ENCODE measurements around the gene ASPDH. TPM values are rescaled to one million over a fixed set of nuclear protein-coding genes. Genes with fewer than 3 reads are reported as not detected.

The ASPDH gene
- total and polyA plus RNA-seq, 2 of the 4 experiments (the other 2 are of a cell fraction): not detected

GRCh38 chr19:50464348-50464747 lies 49.4 kb downstream of the ASPDH start:
- no peak overlapping the region for H2BK20ac ChIP-seq (ENCODE audit: low read depth, low read length)
- 84% methylated on average over 10 of the region's 19 CpGs; no CpG with 5 or more reads in 1 of the 2 experiments for WGBS, 2 experiments (ENCODE audit: extremely low coverage in 2 of 2, insufficient read length in 1 of 2)
- no peaks in the 10 kb centered on the region for H4K20me1 ChIP-seq (ENCODE audit: insufficient read depth, low read length)
- H3K9me3 ChIP-seq (ENCODE audit: control insufficient read depth, insufficient read depth, low read length): no peaks in the 10 kb centered on the region
- H2BK15ac ChIP-seq (ENCODE audit: low read depth, low read length): no peak overlapping the region
- ChIA-PET CTCF (no interaction called here), POLR2A (ENCODE audit: unreplicated experiment) (no interaction called here)
- no peak overlapping the region for H3K4me2 ChIP-seq (ENCODE audit: low read depth, low read length)
- intact Hi-C loops (cut with micrococcal nuclease): no loop called here
- DNase-seq (no peak), ATAC-seq (ENCODE audit: low read depth) (no peak)
- no peak overlapping the region for H3K56ac ChIP-seq (ENCODE audit: extremely low read depth, insufficient read depth, low read length)
- no peak overlapping the region for H3K23ac ChIP-seq (ENCODE audit: low read depth, low read length)
- no peak overlapping the region for H4K5ac ChIP-seq (ENCODE audit: low read depth, low read length)
- no peak overlapping the region for H3K27ac ChIP-seq (ENCODE audit: insufficient read depth, low read length)
- BruUV-seq (replicated peaks): no TSS peak
- H3K18ac ChIP-seq (ENCODE audit: low read depth, low read length): no peak overlapping the region
- H3K4me3 ChIP-seq (ENCODE audit: insufficient read depth, low read depth, low read length): no peak overlapping the region
- peaks cover 2% of the 10 kb centered on the region; the same call in 1 of the 2 replicates for H3K27me3 ChIP-seq (ENCODE audit: control insufficient read depth, insufficient read depth, low read length)
- H4K8ac ChIP-seq (ENCODE audit: low read depth in 2 of 2, low read length in 2 of 2): no peak overlapping the region
- no peak overlapping the region for H2AK5ac ChIP-seq (ENCODE audit: low read depth, low read length)
- H2BK120ac ChIP-seq (ENCODE audit: low read depth, low read length): no peak overlapping the region
- H3K36me3 ChIP-seq (ENCODE audit: control insufficient read depth, insufficient read depth, low read length): no peaks in the 10 kb centered on the region
- H3K9me1 ChIP-seq (ENCODE audit: insufficient read depth, low read length): no peaks in the 10 kb centered on the region
- H3K14ac ChIP-seq (replicated peaks; ENCODE audit: low read depth, low read length): no peak overlapping the region
- dilution Hi-C loops (cut with HindIII; ENCODE audit: low sequenced_read_pairs, unreplicated experiment): no loop called here
- H2AK9ac ChIP-seq (replicated peaks; ENCODE audit: low read depth, low read length, poor library complexity): no peak overlapping the region
- H3K79me1 ChIP-seq (ENCODE audit: low read depth in 1 of 2, low read length in 2 of 2): no peaks in the 10 kb centered on the region
- H3K4ac ChIP-seq (ENCODE audit: low read depth, low read length): no peak overlapping the region
- H4K91ac ChIP-seq (ENCODE audit: insufficient read depth, low read depth, low read length): no peak overlapping the region
- H2AFZ ChIP-seq (replicated peaks; ENCODE audit: low read length, poor library complexity): peak overlapping the region; percentile 49
- H2BK5ac ChIP-seq (ENCODE audit: low read depth, low read length, poor library complexity, severe bottlenecking): no peak overlapping the region
- H3K9ac ChIP-seq (ENCODE audit: low read depth, low read length): no peak overlapping the region
- in situ Hi-C loops (cut with MboI; ENCODE audit: low sequenced_read_pairs): loop anchor here (5.0 kb wide), 1 partner anchor 97 kb away; the partner anchor contains the start of gene NAPSA
- no peak for TF ChIP-seq CHD1 (IDR thresholded peaks at IDR 0.05; ENCODE audit: low read depth, low read length)
- TF ChIP-seq BHLHE40 (IDR thresholded peaks at IDR 0.05; ENCODE audit: low read depth, low read length): no peak
- TF ChIP-seq RAD21 (IDR thresholded peaks at IDR 0.05; ENCODE audit: low read length): no peak
- TF ChIP-seq RFX5 (IDR thresholded peaks at IDR 0.05; ENCODE audit: low read depth, low read length): no peak
- no peaks in the 10 kb centered on the region for H3K4me1 ChIP-seq (ENCODE audit: control insufficient read depth, insufficient read depth, low read length)
